GM18517 (cell line): Measurements from ENCODE around the gene XYLT2.
"Not testable (repeated sequence)": the region's sequence is repeated elsewhere in the genome, so short reads cannot be mapped to it uniquely, and the experiment has no call there.

ENCODE experiments used
- ATAC-seq: cut with Tn5 transposase; IDR thresholded peaks from one replicate; pipeline ENCODE4 v1.9.1; 2021; ENCODE audit warnings: mild to moderate bottlenecking, moderate library complexity; ENCODE audit not compliant: unreplicated experiment

XYLT2 gene

DNA sequence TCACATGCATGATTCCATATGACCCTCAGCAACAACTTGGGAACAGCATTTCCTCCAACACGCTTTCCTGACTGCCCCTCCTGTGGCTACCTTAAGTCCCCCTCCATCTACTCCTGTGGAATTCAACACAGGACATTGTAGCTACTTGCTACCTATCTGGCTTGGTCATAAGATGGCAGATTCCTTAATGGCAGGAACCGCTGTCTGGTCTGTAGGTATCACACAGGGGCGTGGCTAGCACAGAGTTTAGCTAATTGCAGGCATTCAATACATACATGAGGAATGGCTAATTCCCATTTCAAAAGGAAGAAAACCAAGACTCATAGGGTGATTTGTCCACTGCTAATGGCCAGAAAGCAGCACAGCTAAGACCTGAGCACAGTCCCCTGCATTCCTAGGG is 42.8 kb downstream of the XYLT2 start:
- ATAC-seq, result no peak

DNA sequence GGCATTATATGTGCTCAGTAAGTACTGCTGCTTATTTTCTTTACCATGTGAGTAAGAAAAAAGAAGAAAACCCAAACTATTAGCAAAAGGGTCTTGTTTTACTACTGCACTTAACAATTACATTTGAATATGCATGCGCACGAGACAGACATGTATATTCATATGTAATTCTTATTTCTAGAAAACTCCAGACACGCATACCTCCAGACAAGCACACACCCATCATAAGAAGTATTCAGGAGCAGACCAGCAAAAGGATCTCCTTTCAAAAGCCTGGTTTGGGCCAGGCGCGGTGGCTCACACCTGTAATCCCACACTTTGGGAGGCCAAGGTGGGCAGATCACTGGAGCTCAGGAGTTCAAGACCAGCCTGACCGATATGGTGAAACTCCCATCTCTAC is 43.6 kb downstream of the XYLT2 start:
- ATAC-seq, result no peak

- ATAC-seq, result no peak
These were observed 46.7 kb downstream of the XYLT2 start for GRCh38 chr17:50392621-50393020.

DNA sequence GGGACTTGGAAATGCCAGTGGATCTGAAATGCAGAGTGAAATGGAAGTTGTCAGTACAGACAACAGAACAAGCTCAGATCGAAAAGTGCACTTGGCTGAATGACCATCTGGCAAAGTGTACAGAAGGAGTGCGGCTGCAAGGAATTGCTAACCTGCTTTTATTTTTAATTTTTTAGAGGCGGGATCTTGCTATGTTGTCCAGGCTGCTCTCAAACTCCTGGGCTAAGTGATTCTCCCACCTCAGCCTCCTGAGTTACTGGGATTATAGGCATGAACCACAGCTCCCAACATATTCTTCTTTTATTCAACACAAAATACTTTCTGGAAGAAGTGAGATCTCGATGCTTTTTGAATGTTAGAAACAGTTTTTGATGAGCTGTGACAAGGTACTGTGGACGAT is 47.8 kb downstream of the XYLT2 start:
- ATAC-seq, result no peak

GRCh38 chr17:50394711-50395110 is 48.8 kb downstream of the XYLT2 start:
- no peak for ATAC-seq

DNA sequence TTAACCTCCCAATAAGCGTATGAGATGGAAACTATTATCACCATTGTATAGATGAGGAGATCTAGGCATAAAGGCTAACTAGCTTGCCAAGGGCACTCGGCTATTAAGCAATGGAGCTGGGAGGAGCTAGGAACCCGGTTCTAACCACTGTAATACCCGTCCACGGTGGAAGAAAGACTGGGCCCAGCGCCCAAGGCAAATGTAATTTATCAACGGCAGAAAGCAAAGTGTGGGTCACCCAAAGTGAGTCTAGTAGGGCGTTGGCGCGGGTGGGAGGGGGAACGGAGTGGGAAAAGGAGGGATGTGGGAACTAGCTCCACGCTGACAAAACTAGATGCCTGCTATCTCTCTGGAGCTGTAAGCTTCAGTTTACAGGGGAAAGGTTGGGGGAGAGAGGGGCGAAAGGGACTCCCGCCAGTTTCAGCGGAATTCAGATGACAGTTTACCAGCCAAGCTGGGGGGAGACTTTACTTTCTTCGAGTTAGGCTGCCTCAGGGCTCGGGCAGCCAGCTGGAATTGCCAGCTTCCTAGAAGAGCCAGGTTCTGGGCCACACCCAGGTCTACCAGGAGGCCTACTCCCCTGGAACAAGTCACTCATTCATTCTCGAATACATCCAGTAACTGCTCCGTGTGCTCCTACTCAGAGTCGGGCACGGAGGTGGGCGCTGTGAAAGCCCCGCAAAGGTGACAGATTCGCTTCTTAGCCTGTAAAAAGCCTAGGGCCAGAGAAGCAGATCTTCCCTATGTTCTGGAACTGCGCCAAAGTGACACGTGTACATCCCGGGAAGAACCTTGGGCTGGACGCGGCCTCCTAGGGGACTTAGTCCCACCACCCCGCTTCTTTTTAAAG is 50.6 kb downstream of the XYLT2 start:
- ATAC-seq, result no peak

- ATAC-seq, result peak; percentile 93
These were observed 51.4 kb downstream of the XYLT2 start, which contains the start of gene LRRC59 for GRCh38 chr17:50397111-50397918. Gene LRRC59, minus strand, starts transcription at chr17:50397523. Its CDS starts 206 bp downstream, at chr17:50397317.

DNA sequence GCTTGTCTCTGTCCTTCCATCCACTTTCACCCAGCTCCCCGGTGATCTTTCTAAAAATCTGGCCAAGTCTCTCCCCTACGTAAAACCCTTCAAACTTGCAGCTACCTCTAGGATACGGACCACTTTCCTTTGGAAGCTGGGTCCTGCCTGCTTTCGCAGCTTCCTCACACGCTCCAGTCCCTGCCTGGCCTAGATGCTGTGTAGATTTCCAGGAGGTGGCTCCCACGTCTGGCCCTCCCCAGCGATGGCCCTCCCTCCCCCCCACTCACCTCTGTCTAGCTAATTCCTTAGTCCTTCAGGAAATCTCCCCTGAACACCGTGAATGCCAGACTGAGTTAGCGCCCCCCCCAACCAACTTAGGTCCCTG is 52.0 kb downstream of the XYLT2 start:
- ATAC-seq, result no peak

GRCh38 chr17:50398672-50399071 is 52.7 kb downstream of the XYLT2 start:
- not testable (repeated sequence) for ATAC-seq

DNA sequence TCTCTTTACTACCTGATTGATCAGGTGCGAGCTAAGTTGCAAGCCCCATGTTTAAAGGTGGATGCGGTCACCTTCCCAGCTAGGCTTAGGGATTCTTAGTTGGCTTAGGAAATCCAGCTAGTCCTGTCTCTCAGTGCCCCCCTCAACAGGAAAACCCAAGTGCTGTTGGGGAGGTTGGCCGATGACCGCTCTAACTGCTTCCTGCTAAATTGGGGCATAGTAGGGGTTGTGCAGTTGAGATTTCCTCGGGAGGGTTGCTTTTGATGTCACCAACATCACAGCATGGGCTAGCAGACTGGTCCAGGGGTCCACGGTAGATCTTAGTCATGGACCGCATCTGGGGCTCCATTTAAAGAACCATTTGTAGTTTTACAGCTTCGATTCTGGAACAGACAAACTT is 53.7 kb downstream of the XYLT2 start:
- not testable (repeated sequence) for ATAC-seq

DNA sequence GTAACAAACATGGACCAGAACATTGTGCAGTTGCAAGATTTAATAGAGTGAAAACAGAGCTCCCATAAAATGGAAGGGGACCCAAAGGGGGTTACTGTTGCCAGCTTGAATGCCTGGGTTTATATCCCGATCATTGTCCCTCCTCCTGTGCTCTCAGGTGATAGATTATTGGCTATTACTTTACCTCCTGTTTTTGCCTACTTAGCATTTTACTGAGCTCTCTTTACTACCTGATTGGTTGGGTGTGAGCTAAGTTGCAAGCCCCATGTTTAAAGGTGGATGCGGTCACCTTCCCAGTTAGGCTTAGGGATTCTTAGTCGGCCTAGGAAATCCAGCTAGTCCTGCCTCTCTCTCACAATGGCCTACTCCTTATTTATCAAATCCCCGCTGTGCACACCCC is 59.4 kb downstream of the XYLT2 start:
- not testable (repeated sequence) for ATAC-seq

GRCh38 chr17:50406578-50406977 is 60.7 kb downstream of the XYLT2 start:
- no peak for ATAC-seq

GRCh38 chr17:50407921-50408320 is 62.0 kb downstream of the XYLT2 start:
- no peak for ATAC-seq
